ENCODE measurements around the gene NUBP1.

Gene NUBP1

DNA sequence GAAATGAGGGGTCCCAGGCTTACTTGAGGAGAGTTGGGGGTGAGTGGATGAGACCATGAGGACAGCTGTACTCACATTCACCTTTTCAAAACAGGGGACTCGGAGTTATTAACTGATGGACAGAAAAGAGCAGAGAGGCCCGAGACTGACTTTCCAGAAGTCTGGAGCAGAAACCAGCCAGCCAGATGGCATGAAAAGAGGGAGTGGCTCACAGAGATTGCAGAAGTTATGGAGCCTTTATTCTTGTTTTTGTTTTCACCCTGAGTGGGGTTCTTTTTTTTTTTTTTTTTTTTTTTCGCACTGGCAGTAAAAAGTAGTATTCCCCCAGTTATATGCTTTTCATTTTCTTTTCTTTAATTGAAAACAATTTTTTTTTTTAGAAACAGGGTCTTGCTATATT, 56.1 kb downstream of the NUBP1 start:
- DNase-seq (ENCODE audit: low read depth in 2 of 2), result no peak
- H3K4me3 ChIP-seq (replicated peaks in 1 of 2; ENCODE audit: low read depth in 2 of 2, low read length in 2 of 2), result no peak overlapping the region
- TF ChIP-seq, protein P1, sequence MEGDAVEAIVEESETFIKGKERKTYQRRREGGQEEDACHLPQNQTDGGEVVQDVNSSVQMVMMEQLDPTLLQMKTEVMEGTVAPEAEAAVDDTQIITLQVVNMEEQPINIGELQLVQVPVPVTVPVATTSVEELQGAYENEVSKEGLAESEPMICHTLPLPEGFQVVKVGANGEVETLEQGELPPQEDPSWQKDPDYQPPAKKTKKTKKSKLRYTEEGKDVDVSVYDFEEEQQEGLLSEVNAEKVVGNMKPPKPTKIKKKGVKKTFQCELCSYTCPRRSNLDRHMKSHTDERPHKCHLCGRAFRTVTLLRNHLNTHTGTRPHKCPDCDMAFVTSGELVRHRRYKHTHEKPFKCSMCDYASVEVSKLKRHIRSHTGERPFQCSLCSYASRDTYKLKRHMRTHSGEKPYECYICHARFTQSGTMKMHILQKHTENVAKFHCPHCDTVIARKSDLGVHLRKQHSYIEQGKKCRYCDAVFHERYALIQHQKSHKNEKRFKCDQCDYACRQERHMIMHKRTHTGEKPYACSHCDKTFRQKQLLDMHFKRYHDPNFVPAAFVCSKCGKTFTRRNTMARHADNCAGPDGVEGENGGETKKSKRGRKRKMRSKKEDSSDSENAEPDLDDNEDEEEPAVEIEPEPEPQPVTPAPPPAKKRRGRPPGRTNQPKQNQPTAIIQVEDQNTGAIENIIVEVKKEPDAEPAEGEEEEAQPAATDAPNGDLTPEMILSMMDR (IDR thresholded peaks at IDR 0.05; ENCODE audit: low read depth, low read length), result no peak

DNA sequence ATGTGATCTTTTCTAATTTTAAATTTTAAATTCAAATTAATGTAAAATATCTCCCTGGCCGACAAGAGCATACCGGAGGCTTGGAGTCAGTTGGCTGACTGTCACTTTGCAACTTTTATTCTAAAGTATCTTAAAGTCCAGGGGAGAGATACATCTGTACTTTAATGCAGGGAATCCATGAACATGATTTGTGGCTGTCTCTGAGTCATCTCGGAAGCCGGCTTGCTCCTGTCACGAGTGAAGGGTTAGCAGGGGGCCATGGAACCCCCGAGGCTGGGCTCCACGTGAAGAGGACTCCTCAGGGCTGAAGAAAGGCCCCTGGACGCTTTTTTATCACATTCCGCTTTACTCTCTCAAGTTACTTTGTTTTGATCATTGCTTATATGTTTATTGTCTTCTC, 61.7 kb downstream of the NUBP1 start:
- TF ChIP-seq, protein P1 (IDR thresholded peaks at IDR 0.05; ENCODE audit: low read depth, low read length), result no peak
- DNase-seq (ENCODE audit: low read depth in 2 of 2), result no peak
- no peak overlapping the region for H3K4me3 ChIP-seq (replicated peaks in 1 of 2; ENCODE audit: low read depth in 2 of 2, low read length in 2 of 2)

DNA sequence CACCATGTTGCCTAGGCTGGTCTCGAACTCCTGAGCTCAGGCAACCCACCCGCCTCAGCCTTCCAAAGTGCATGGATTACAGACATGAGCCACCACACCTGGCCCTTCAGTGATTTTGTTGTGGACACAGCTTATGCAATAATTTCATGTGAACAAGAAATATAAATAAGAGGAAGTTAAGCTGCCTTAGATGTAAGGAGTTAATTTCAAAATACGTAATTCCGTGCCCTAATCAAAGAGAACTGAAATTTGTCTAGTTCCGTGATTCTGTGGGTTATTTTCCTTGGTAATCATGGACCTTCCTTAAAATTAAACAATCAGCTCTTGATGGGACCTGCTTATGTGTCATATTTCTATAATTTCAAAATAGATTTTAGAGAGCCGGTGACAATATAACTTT, 63.1 kb downstream of the NUBP1 start:
- DNase-seq (ENCODE audit: low read depth in 2 of 2), result no peak
- TF ChIP-seq, protein P1 (IDR thresholded peaks at IDR 0.05; ENCODE audit: low read depth, low read length), result no peak
- H3K4me3 ChIP-seq (replicated peaks in 1 of 2; ENCODE audit: low read depth in 2 of 2, low read length in 2 of 2), result no peak overlapping the region

DNA sequence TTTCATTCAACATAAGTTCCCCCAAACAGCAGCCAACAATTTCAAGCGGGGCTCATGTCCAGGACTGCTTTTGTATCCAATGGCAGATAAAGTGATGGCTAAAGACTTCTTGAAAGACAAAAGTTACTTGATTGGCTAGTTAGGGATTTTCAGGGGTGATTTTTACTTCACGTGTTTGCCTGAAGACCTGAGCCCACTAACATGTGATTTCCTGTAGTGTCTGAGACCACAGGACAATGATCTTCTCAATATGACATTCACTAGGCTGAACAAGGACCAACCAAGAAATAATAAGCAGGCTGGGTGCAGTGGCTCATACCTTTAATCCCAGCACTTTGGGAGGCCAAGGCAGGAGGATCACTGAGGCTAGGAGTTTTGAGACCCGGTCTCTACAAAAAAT, 64.6 kb downstream of the NUBP1 start:
- TF ChIP-seq, protein P1 (IDR thresholded peaks at IDR 0.05; ENCODE audit: low read depth, low read length), result no peak
- no peak overlapping the region for H3K4me3 ChIP-seq (replicated peaks in 1 of 2; ENCODE audit: low read depth in 2 of 2, low read length in 2 of 2)
- no peak for DNase-seq (ENCODE audit: low read depth in 2 of 2)

GRCh38 chr16:10808850-10809249, 65.2 kb downstream of the NUBP1 start:
- no peak for DNase-seq (ENCODE audit: low read depth in 2 of 2)
- no peak overlapping the region for H3K4me3 ChIP-seq (replicated peaks in 1 of 2; ENCODE audit: low read depth in 2 of 2, low read length in 2 of 2)
- TF ChIP-seq, protein P1 (IDR thresholded peaks at IDR 0.05; ENCODE audit: low read depth, low read length), result no peak

GRCh38 chr16:10809706-10810105, 66.1 kb downstream of the NUBP1 start:
- TF ChIP-seq, protein P1 (IDR thresholded peaks at IDR 0.05; ENCODE audit: low read depth, low read length), result no peak
- no peak overlapping the region for H3K4me3 ChIP-seq (replicated peaks in 1 of 2; ENCODE audit: low read depth in 2 of 2, low read length in 2 of 2)
- DNase-seq (ENCODE audit: low read depth in 2 of 2), result no peak

DNA sequence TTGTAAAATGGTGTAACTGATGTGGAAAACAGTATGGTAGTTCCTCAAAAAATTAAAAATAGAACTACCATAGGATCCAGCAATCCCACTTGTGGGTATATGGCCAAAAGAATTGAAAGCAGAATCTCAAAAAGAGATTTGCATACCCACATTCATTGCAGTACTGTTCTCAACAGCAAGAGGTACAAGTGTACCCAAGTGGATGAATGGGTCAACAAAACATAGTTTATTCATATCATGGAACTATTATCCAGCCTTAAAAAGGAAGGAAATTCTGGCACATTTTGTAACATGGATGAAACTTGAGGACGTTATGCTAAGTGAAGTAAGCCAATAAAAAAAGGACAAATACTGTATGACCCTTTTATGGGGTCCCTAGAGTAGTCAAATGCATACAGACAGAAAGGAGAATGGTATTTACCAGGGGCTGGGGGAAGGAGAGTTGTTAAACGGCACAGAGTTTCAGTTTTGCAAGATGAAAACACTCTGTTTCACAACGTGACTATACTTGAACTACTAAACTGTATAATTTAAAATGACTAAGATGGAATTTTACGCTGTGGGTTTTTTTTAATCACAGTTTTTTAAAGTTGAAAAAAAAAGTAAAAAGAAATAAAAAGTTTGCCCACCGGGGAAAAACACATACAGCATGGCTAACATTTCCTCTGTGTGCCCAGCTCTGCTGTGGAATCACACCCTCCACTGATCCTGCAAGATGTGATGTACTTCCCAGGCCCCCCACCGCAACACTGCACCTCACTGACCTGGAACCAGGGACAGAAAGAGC, 68.9 kb downstream of the NUBP1 start:
- DNase-seq (ENCODE audit: low read depth in 2 of 2), result no peak
- TF ChIP-seq, protein P1 (IDR thresholded peaks at IDR 0.05; ENCODE audit: low read depth, low read length), result no peak
- H3K4me3 ChIP-seq (replicated peaks in 1 of 2; ENCODE audit: low read depth in 2 of 2, low read length in 2 of 2), result no peak overlapping the region
